Chondrocyte (in vitro differentiated cells): ENCODE results near the gene ENOX2. TPM values are rescaled to one million over a fixed set of nuclear protein-coding genes. Genes with fewer than 3 reads are reported as not detected.
A peak's percentile ranks its signal among the peaks of the same experiment; 100 is the strongest.

Experiments
- DNase-seq: peaks from one replicate; pipeline ENCODE4 v3.0.0; 2021; ENCODE audit warnings: mixed read lengths, low spot score
- H3K27ac Mint-ChIP-seq: one replicate; pipeline ENCODE4 v1.8.0; 2021; ENCODE audit warnings: mild to moderate bottlenecking, moderate library complexity, mixed read lengths; ENCODE audit not compliant: unreplicated experiment
- H3K27me3 Mint-ChIP-seq: 2 replicates; pipeline ENCODE4 v1.8.0; 2021; ENCODE audit warnings: low read depth, mixed read lengths
- H3K36me3 Mint-ChIP-seq: 2 replicates; pipeline ENCODE4 v1.8.0; 2021; ENCODE audit warnings: low read depth, mixed read lengths
- H3K4me1 Mint-ChIP-seq: 2 replicates; pipeline ENCODE4 v1.8.0; 2021; ENCODE audit warnings: low read depth, mild to moderate bottlenecking, mixed read lengths
- H3K4me3 Mint-ChIP-seq: one replicate; pipeline ENCODE4 v1.8.0; 2021; ENCODE audit warnings: mild to moderate bottlenecking, moderate library complexity, mixed read lengths; ENCODE audit not compliant: unreplicated experiment
- H3K9me3 Mint-ChIP-seq: 2 replicates; pipeline ENCODE4 v1.8.0; 2021; ENCODE audit warnings: low read depth, mixed read lengths
- total RNA-seq: library from RNA; stranded (reverse); gene quantifications from 3 replicates; pipeline ENCODE4 v1.2.1, GENCODE V29; 2021
- TF ChIP-seq, protein P1 (sequence below): fragments of 200-600 bp; sonication (generic); IDR thresholded peaks from 2 replicates; pipeline ENCODE4 v1.5.0; 2021; ENCODE audit warnings: antibody characterized with exemption, mild to moderate bottlenecking, moderate library complexity

Gene ENOX2
- total RNA-seq, 1 donor from 2014 or later, result 13.7 TPM

DNA sequence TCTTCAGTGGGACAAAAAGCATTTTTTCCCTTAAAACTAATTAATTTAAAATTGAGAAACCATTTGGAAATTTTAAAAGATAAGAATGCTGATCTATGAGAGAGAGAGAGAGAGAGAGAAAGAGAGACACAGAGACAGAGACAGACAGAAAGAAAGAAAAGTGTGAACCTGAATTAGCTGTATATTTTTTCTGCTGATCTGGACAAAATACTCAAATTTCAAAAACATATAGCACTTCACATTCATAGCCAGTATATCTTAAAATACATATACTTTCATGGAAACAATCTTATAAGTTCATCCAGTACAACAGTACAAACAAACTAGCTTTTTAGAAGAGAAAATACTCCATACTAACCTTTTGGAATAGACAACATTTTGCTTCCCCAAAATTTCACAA, 18.4 kb downstream of the ENOX2 start:
- TF ChIP-seq, protein P1, sequence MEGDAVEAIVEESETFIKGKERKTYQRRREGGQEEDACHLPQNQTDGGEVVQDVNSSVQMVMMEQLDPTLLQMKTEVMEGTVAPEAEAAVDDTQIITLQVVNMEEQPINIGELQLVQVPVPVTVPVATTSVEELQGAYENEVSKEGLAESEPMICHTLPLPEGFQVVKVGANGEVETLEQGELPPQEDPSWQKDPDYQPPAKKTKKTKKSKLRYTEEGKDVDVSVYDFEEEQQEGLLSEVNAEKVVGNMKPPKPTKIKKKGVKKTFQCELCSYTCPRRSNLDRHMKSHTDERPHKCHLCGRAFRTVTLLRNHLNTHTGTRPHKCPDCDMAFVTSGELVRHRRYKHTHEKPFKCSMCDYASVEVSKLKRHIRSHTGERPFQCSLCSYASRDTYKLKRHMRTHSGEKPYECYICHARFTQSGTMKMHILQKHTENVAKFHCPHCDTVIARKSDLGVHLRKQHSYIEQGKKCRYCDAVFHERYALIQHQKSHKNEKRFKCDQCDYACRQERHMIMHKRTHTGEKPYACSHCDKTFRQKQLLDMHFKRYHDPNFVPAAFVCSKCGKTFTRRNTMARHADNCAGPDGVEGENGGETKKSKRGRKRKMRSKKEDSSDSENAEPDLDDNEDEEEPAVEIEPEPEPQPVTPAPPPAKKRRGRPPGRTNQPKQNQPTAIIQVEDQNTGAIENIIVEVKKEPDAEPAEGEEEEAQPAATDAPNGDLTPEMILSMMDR, result no peak
- no peaks in the 10 kb centered on the region for H3K27me3 Mint-ChIP-seq
- H3K27ac Mint-ChIP-seq, result no peak overlapping the region
- no peaks in the 10 kb centered on the region for H3K9me3 Mint-ChIP-seq
- DNase-seq, result no peak
- peaks cover 25% of the 10 kb centered on the region for H3K4me1 Mint-ChIP-seq
- no peak overlapping the region for H3K4me3 Mint-ChIP-seq
- H3K36me3 Mint-ChIP-seq, result no peaks in the 10 kb centered on the region

DNA sequence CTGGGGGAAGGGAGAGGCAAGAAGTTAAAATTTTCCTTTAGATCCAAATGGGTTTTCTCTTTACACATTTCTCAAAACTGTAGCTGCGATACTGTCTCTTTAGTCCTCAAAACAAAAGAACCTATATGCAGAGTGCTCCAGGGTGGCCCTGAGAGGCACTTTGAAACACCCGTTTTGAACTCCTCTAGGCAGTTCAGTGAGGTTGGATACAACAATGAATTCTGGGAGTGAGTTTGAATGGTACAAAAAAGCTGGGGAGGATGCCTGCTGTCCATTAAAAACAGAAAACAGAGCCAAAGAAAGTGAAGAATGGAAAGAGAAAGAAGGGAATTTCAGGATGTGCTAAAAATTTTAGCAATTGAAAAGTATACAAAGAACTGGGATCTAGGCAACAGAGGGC, 23.1 kb downstream of the ENOX2 start:
- Mint-ChIP-seq H3K27me3 (no peaks in the 10 kb centered on the region), H3K4me1 (peaks cover 47% of the 10 kb centered on the region), H3K36me3 (peaks cover 1% of the 10 kb centered on the region), H3K9me3 (peaks cover 6% of the 10 kb centered on the region), H3K27ac (peak overlapping the region; percentile 77), H3K4me3 (no peak overlapping the region)
- no peak for DNase-seq
- TF ChIP-seq, protein P1, result no peak

GRCh38 chrX:130878350-130879341, 24.4 kb downstream of the ENOX2 start:
- DNase-seq, result no peak
- Mint-ChIP-seq H3K27me3 (no peaks in the 10 kb centered on the region), H3K4me1 (peaks cover 55% of the 10 kb centered on the region), H3K9me3 (peaks cover 6% of the 10 kb centered on the region), H3K27ac (peak overlapping the region; percentile 60), H3K36me3 (peaks cover 1% of the 10 kb centered on the region), H3K4me3 (no peak overlapping the region)
- TF ChIP-seq, protein P1, result no peak

- H3K27ac Mint-ChIP-seq, result peak overlapping the region; percentile 60
- peaks cover 55% of the 10 kb centered on the region for H3K4me1 Mint-ChIP-seq
- no peaks in the 10 kb centered on the region for H3K27me3 Mint-ChIP-seq
- H3K9me3 Mint-ChIP-seq, result peaks cover 9% of the 10 kb centered on the region
- H3K4me3 Mint-ChIP-seq, result no peak overlapping the region
- peaks cover 1% of the 10 kb centered on the region for H3K36me3 Mint-ChIP-seq
- TF ChIP-seq, protein P1, result no peak
- no peak for DNase-seq
Observed at GRCh38 chrX:130877892-130878341, 25.1 kb downstream of the ENOX2 start.

DNA sequence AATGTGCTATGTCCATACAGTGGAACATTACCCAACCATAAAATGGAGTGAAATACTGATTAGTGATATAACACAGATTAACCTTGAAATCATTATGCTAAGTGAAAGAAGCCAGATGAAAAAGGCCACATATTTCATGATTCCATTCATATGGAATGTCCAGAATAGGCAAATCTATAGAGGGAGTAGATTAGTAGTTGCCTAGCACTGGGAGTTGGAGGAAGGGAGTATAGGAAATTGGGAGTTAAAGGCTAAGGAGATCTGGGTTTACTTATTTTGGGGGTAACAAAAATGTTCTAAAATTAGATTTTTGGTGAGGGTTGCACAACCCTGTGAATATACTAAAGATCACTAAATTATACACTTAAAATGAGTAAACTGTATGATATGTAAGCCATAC, 26.8 kb downstream of the ENOX2 start:
- Mint-ChIP-seq H3K27ac (no peak overlapping the region), H3K36me3 (peaks cover 3% of the 10 kb centered on the region)

More for the DNA sequence above, 26.8 kb downstream of the ENOX2 start:
- Mint-ChIP-seq H3K27me3 (no peaks in the 10 kb centered on the region), H3K4me1 (peaks cover 55% of the 10 kb centered on the region), H3K9me3 (peaks cover 14% of the 10 kb centered on the region), H3K4me3 (no peak overlapping the region)
- no peak for DNase-seq
- TF ChIP-seq, protein P1, result no peak
